ENCODE measurements around the gene HNRNPL. TPM values are rescaled to one million over a fixed set of nuclear protein-coding genes. Genes with fewer than 3 reads are reported as not detected.

HNRNPL gene
- total and polyA plus RNA-seq, 2 of the 8 experiments (the other 6 are each of a cell fraction or from before 2014, with no cell fraction given), result 404 to 779 TPM

- Histone ChIP-seq H3K27me3 (replicated peaks in 1 of 4; ENCODE audit: control insufficient read depth in 3 of 4, extremely low read depth in 1 of 4, insufficient read depth in 3 of 4, low read length in 3 of 4) (peaks cover 0 to 12% (median 3%) of the 10 kb centered on the region in 4 experiments; a peak in 4 of 7 replicates), H2BK20ac (ENCODE audit: low read length) (no peak within 1 kb of the TSS), H3K9ac (replicated peaks in 1 of 4; ENCODE audit: extremely low read depth in 1 of 4, low read depth in 3 of 4, low read length in 3 of 4) (no peak within 1 kb of the TSS), H4K20me1 (replicated peaks in 1 of 2; ENCODE audit: control insufficient read depth in 1 of 2, insufficient read depth in 2 of 2, low read length in 2 of 2) (no peaks in the 10 kb centered on the region), H4K91ac (replicated peaks; ENCODE audit: insufficient read length, low read length) (no peak within 1 kb of the TSS), H3K14ac (ENCODE audit: insufficient read length) (no peak within 1 kb of the TSS), H3K4ac (replicated peaks; ENCODE audit: insufficient read length, low read depth, low read length) (no peak within 1 kb of the TSS), H3K9me3 (ENCODE audit: insufficient read depth in 2 of 2, low read depth in 1 of 2, low read length in 1 of 2) (no peaks in the 10 kb centered on the region), H3K79me2 (ENCODE audit: control insufficient read depth in 1 of 2, insufficient read depth in 2 of 2, low read length in 2 of 2) (no peaks in the 10 kb centered on the region), H3K18ac (ENCODE audit: extremely low read depth, low read length) (no peak within 1 kb of the TSS), H2BK12ac (ENCODE audit: low read depth, low read length) (no peak within 1 kb of the TSS), H3K56ac (replicated peaks; ENCODE audit: insufficient read length, low read depth, low read length) (no peak within 1 kb of the TSS), H2BK5ac (ENCODE audit: low read depth, low read length) (no peak within 1 kb of the TSS), H3K23ac (ENCODE audit: insufficient read length) (no peak within 1 kb of the TSS), H4K8ac (ENCODE audit: extremely low read depth, insufficient read depth, low read length) (peak within 1 kb of the TSS; percentile 57; the same call in 1 of the 2 replicates), H2AK5ac (ENCODE audit: low read depth, low read length) (no peak within 1 kb of the TSS), H3K4me3 (ENCODE audit: extremely low read depth in 1 of 4, insufficient read depth in 2 of 4, low read depth in 3 of 4, low read length in 4 of 4) (no peak within 1 kb of the TSS), H3K36me3 (ENCODE audit: control insufficient read depth in 2 of 4, insufficient read depth in 4 of 4, low read length in 3 of 4) (no peaks in the 10 kb centered on the region), H3K23me2 (ENCODE audit: low read depth, low read length) (no peaks in the 10 kb centered on the region), H3K4me2 (ENCODE audit: insufficient read depth in 1 of 2, low read depth in 2 of 2, low read length in 2 of 2) (no peak within 1 kb of the TSS), H3K27ac (ENCODE audit: low read depth, low read length) (no peak within 1 kb of the TSS), H4K5ac (ENCODE audit: insufficient read length, low read depth, low read length) (no peak within 1 kb of the TSS), H2BK120ac (replicated peaks; ENCODE audit: low read depth, low read length) (no peak within 1 kb of the TSS), H3K4me1 (replicated peaks in 1 of 4; ENCODE audit: control insufficient read depth in 3 of 4, insufficient read depth in 4 of 4, low read length in 3 of 4) (peaks cover 0 to 2% (median 0%) of the 10 kb centered on the region in 4 experiments; a peak in 1 of 7 replicates), H2BK15ac (ENCODE audit: low read length) (no peak within 1 kb of the TSS), H3K79me1 (ENCODE audit: low read depth, low read length) (no peaks in the 10 kb centered on the region), H2AFZ (ENCODE audit: low read length) (peak within 1 kb of the TSS; percentile 67; the same call in 1 of the 2 replicates)
- FAIRE-seq (no peak), DNase-seq (ENCODE audit: low read depth in 1 of 2, low spot score in 2 of 2) (no peak)
- TF ChIP-seq TEAD4 (IDR thresholded peaks at IDR 0.05; ENCODE audit: low read depth, low read length) (no peak), SIX5 (IDR thresholded peaks at IDR 0.05; ENCODE audit: low read depth, low read length) (no peak), POU5F1 (IDR thresholded peaks at IDR 0.05; ENCODE audit: low read depth, low read length) (no peak), EZH2 (IDR thresholded peaks at IDR 0.05; ENCODE audit: low read depth, low read length, severe bottlenecking) (no peak), SP4 (IDR thresholded peaks at IDR 0.05; ENCODE audit: low read length) (no peak), SP2 (IDR thresholded peaks at IDR 0.05; ENCODE audit: low read length) (no peak), GTF2F1 (IDR thresholded peaks at IDR 0.05; ENCODE audit: borderline replicate concordance, low read depth, low read length) (no peak), KDM1A (IDR thresholded peaks at IDR 0.05; ENCODE audit: borderline replicate concordance, low read length) (no peak), EGR1 (IDR thresholded peaks at IDR 0.05; ENCODE audit: borderline replicate concordance, low read depth, low read length) (no peak)
- TF ChIP-seq, protein P1, sequence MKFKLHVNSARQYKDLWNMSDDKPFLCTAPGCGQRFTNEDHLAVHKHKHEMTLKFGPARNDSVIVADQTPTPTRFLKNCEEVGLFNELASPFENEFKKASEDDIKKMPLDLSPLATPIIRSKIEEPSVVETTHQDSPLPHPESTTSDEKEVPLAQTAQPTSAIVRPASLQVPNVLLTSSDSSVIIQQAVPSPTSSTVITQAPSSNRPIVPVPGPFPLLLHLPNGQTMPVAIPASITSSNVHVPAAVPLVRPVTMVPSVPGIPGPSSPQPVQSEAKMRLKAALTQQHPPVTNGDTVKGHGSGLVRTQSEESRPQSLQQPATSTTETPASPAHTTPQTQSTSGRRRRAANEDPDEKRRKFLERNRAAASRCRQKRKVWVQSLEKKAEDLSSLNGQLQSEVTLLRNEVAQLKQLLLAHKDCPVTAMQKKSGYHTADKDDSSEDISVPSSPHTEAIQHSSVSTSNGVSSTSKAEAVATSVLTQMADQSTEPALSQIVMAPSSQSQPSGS (IDR thresholded peaks at IDR 0.05; ENCODE audit: low read length), result no peak
- CTCF ChIA-PET (ENCODE audit: partially characterized antibody), result no interaction called here
- POLR2A ChIA-PET (ENCODE audit: partially characterized antibody), result interaction anchor here (0.8 to 1.2 kb wide), 2 partner anchors 59 to 60 kb away, joined by 3 read pairs; no protein-coding TSS in a partner anchor
- 87% methylated on average over 10 of the region's 17 CpGs; no CpG with 5 or more reads in 1 of the 2 experiments for WGBS, 2 experiments (ENCODE audit: extremely low coverage in 1 of 2, insufficient coverage in 1 of 2, insufficient read length in 1 of 2, insufficient replicate concordance in 2 of 2, low coverage in 1 of 2, low lambda C conversion rate in 2 of 2, missing lambda C conversion rate in 1 of 2)
Measured at GRCh38 chr19:38788478-38789243, 61.1 kb downstream of the HNRNPL start, which contains the start of gene LGALS7B. Gene LGALS7B, plus strand, starts transcription at chr19:38789200. Its CDS starts 27 bp downstream, at chr19:38789227.

All from H1 (cell line).